Measurements from ENCODE around the gene MRPL49. TPM values are rescaled to one million over a fixed set of nuclear protein-coding genes. Genes with fewer than 3 reads are reported as not detected.
A peak's percentile ranks its signal among the peaks of the same experiment; 100 is the strongest.

The MRPL49 gene
- total RNA-seq, 2 donors from 2014 or later, result 61.7 to 87.7 TPM

GRCh38 chr11:65090628-65091027 is 31.5 kb upstream of the MRPL49 start:
- Mint-ChIP-seq H3K9me3 (no peaks in the 10 kb centered on the region), H3K27ac (no peak overlapping the region), H3K4me1 (peaks cover 9% of the 10 kb centered on the region), H3K4me3 (no peak overlapping the region), H3K27me3 (no peaks in the 10 kb centered on the region), H3K36me3 (ENCODE audit: low read depth) (peaks cover 34% of the 10 kb centered on the region)
- ATAC-seq (replicated peaks), result no peak

DNA sequence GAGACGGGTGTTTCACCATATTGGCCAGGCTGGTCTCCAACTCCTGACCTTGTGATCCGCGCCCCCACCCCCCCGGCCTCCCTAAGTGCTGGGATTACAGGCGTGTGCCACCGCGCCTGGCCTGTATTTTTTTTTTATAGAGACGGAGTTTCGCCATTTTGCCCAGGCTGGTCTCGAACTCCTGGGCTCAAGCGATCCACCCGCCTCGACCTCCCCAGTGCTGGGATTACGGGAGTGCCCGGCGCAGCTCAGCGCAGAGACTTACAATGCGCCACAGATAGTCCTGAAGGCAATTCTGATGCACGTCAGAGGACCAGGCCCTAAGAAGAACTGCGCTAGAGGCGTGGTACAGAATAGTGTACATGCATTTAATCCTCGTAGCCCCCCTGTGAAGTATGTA is 26.7 kb upstream of the MRPL49 start:
- Mint-ChIP-seq H3K27me3 (no peaks in the 10 kb centered on the region), H3K27ac (peak overlapping the region; percentile 88), H3K36me3 (ENCODE audit: low read depth) (peaks cover 21% of the 10 kb centered on the region), H3K4me3 (peak overlapping the region; percentile 84), H3K4me1 (peaks cover 13% of the 10 kb centered on the region), H3K9me3 (no peaks in the 10 kb centered on the region)
- ATAC-seq (replicated peaks), result no peak

DNA sequence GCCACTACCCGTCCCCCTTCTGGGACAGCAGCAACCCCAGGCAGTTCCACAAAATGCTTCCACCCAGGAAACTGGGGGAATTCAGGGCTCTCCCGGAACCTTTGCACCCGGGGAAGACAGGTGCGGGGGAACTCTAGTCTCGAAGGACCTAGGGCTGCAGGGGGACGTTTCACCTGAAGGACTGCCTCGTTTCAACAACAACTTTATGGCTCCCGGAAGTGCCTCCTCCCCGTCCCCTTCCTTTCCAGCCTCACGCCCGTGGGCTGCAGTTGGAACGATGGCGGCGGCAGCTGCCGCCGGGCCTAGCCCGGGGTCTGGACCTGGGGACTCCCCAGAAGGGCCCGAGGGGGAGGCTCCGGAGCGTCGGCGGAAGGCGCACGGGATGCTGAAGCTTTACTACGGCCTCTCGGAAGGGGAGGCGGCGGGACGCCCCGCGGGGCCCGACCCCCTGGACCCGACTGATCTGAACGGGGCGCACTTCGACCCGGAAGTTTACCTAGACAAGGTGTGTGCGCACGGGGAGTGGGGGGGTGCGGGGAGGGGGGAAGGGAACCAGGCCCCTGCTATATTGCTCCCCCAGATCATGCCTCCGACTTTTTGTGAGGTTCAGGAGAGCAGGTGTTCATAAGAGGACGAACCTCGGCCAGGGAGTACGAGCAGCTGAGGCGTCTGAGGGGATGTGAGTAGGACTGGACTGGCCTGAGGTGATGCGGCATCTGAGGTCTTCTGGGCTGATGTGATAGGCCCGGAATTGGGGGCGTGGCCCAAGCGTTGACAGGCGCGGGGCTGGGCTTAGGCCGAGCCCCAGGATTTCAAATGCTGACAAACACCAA is 25.9 kb upstream of the MRPL49 start, which contains the start of gene VPS51:
VPS51 (plus strand) TSS at position 241 of the 833 bp plus-strand sequence; CDS start at position 278, 37 bp downstream.
- Mint-ChIP-seq H3K27me3 (no peaks in the 10 kb centered on the region), H3K36me3 (ENCODE audit: low read depth) (peaks cover 25% of the 10 kb centered on the region), H3K4me1 (peaks cover 13% of the 10 kb centered on the region), H3K9me3 (no peaks in the 10 kb centered on the region), H3K27ac (peak within 1 kb of the TSS; percentile 88), H3K4me3 (peak within 1 kb of the TSS; percentile 84)
- peak; percentile 100 for ATAC-seq (replicated peaks)

- H3K27ac Mint-ChIP-seq, result peak overlapping the region; percentile 88
Observed at GRCh38 chr11:65096926-65097325, 25.2 kb upstream of the MRPL49 start.

DNA sequence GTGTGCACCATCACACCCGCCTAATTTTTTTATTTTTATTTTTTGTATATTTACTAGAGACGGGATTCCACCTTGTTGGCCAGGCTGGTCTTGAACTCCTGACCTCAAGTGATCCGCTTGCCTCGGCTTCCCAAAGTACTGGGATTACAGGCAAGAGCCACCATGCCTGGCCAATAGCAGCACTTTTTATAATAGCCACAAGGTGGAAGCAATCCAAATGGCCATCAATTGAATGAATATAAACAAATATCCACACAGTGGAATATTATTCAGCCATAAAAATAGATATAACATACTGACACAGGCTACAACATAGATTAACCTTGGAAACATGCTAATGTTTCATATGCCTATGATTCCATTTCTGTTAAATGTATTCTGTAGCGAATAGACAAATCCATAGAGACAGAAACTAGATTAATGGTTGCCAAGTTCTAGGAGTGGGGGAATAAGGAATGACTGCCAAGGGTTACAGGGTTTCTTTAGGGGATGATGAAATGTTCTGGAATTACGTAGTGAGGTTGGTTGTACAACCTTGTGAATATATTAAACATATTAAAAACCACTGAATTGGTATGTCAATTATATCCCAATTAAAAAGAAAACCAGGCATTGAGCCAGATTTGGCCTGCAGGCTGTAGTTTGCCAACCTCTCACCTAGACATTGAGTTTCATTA is 21.3 kb upstream of the MRPL49 start:
- Mint-ChIP-seq H3K4me3 (no peak overlapping the region), H3K9me3 (no peaks in the 10 kb centered on the region), H3K27ac (no peak overlapping the region), H3K27me3 (no peaks in the 10 kb centered on the region), H3K36me3 (ENCODE audit: low read depth) (peaks cover 55% of the 10 kb centered on the region), H3K4me1 (peaks cover 11% of the 10 kb centered on the region)
- no peak for ATAC-seq (replicated peaks)

More at GRCh38 chr11:65096926-65097325, 25.2 kb upstream of the MRPL49 start:
- H3K9me3 Mint-ChIP-seq, result no peaks in the 10 kb centered on the region
- no peaks in the 10 kb centered on the region for H3K27me3 Mint-ChIP-seq
- peak overlapping the region; percentile 84 for H3K4me3 Mint-ChIP-seq
- peak; percentile 0 for ATAC-seq (replicated peaks)
- H3K4me1 Mint-ChIP-seq, result peaks cover 13% of the 10 kb centered on the region
- H3K36me3 Mint-ChIP-seq (ENCODE audit: low read depth), result peaks cover 25% of the 10 kb centered on the region

DNA sequence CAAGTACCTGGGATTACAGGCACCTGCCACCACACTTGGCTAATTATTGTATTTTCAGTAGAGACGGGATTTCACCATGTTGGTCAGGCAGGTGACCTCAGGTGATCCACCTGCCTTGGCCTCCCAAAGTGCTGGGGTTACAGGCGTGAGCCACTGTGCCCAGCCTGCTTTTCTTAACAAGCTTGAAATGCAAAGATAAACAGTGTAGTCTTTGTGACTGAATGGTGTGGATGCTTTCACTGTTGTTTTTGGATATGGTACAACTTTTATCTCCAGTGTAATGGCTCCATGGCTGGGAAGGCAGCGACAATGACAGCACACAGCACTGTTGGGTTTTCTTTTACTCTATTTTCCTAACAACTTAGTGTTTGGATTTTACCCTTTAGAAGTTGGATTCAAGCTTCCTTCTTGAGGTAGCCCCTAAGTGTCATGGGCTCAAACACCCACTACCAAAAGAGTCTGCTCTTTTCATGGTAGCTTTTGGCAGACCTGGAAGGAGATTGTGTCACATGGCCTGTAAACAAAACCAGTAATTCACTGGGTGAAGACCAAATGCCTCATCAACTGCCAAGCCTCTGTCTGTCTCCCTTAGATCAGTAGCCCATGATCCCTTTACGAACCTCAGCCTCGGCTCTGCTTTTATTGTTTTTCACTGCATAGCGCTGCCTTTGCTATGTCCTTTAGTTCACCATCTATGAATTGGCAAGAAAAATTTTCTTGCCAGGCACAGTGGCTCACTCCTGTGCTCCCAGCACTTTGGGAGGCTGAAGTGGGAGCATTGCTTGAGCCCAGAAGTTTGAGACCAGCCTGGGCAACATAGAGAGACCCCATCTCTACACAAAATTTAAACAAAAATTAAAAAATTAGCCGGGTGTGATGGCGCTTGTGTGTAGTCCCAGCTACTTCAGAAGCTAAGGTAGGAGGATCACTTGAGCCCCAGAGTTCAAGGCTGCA is 19.7 kb upstream of the MRPL49 start:
- ATAC-seq (replicated peaks), result no peak
- H3K4me3 Mint-ChIP-seq, result no peak overlapping the region
- H3K27me3 Mint-ChIP-seq, result no peaks in the 10 kb centered on the region

GRCh38 chr11:65103476-65103875 is 18.6 kb upstream of the MRPL49 start:
- peaks cover 9% of the 10 kb centered on the region for H3K4me1 Mint-ChIP-seq
- H3K4me3 Mint-ChIP-seq, result no peak overlapping the region
- H3K27ac Mint-ChIP-seq, result peak overlapping the region; percentile 78
- H3K27me3 Mint-ChIP-seq, result no peaks in the 10 kb centered on the region
- ATAC-seq (replicated peaks), result no peak
- H3K36me3 Mint-ChIP-seq (ENCODE audit: low read depth), result peaks cover 53% of the 10 kb centered on the region
- no peaks in the 10 kb centered on the region for H3K9me3 Mint-ChIP-seq

More for the DNA sequence above, 19.7 kb upstream of the MRPL49 start:
- Mint-ChIP-seq H3K9me3 (no peaks in the 10 kb centered on the region), H3K4me1 (peaks cover 13% of the 10 kb centered on the region), H3K27ac (no peak overlapping the region), H3K36me3 (ENCODE audit: low read depth) (peaks cover 63% of the 10 kb centered on the region)

- Mint-ChIP-seq H3K4me1 (peaks cover 4% of the 10 kb centered on the region), H3K36me3 (ENCODE audit: low read depth) (peaks cover 44% of the 10 kb centered on the region), H3K4me3 (no peak overlapping the region), H3K27me3 (no peaks in the 10 kb centered on the region), H3K9me3 (no peaks in the 10 kb centered on the region), H3K27ac (peak overlapping the region; percentile 78)
- ATAC-seq (replicated peaks), result no peak
Observed at GRCh38 chr11:65104628-65105027, 17.5 kb upstream of the MRPL49 start.

DNA sequence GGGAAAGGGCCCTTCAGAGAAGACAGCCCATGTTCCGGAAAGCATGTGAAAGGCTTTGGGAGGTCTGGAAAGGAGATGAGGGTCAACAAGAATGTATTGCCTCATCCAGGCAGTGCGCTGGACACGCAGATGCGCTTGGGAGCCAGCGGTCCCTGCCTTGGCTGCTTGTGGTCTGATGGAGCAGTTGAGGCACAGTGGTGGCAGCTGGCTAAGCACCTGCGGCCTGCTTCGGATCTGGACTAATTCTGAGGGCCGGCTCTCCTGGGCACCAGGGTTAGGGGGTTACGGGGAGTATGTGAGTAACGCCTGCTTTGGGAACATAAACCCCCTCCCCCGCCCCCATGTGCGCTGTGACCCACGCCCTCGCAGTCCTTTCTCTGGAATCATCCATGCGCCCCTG is 15.0 kb upstream of the MRPL49 start:
- peaks cover 43% of the 10 kb centered on the region for H3K36me3 Mint-ChIP-seq (ENCODE audit: low read depth)
- H3K27me3 Mint-ChIP-seq, result no peaks in the 10 kb centered on the region
- no peak for ATAC-seq (replicated peaks)
- no peak overlapping the region for H3K4me3 Mint-ChIP-seq
- peaks cover 4% of the 10 kb centered on the region for H3K4me1 Mint-ChIP-seq
- H3K9me3 Mint-ChIP-seq, result no peaks in the 10 kb centered on the region
- H3K27ac Mint-ChIP-seq, result no peak overlapping the region

DNA sequence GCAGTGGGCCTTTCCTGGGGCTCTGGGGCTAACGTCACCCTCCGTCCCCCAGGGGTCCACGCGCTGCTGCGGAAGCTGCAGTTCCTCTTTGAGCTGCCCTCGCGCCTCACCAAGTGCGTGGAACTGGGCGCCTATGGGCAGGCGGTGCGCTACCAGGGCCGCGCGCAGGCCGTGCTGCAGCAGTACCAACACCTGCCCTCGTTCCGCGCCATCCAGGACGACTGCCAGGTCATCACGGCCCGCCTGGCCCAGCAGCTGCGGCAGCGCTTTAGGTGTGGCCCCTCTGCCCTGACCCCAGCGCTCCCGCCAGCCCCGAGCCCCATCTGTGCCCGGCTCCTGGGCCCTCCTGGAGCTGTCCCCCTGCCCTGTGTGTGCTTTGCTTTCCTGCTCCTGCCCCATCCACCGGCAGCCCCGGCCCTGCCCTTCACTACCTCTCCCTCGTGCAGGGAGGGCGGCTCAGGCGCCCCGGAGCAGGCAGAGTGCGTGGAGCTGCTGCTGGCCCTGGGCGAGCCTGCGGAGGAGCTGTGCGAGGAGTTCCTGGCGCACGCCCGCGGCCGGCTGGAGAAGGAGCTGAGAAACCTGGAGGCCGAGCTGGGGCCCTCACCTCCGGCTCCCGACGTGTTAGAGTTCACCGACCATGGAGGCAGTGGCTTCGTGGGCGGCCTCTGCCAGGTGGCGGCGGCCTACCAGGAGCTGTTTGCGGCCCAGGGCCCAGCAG is 14.2 kb upstream of the MRPL49 start:
- H3K9me3 Mint-ChIP-seq, result no peaks in the 10 kb centered on the region
- H3K4me1 Mint-ChIP-seq, result peaks cover 4% of the 10 kb centered on the region
- no peak overlapping the region for H3K27ac Mint-ChIP-seq
- H3K27me3 Mint-ChIP-seq, result no peaks in the 10 kb centered on the region
- H3K4me3 Mint-ChIP-seq, result no peak overlapping the region
- no peak for ATAC-seq (replicated peaks)
- H3K36me3 Mint-ChIP-seq (ENCODE audit: low read depth), result peaks cover 42% of the 10 kb centered on the region

DNA sequence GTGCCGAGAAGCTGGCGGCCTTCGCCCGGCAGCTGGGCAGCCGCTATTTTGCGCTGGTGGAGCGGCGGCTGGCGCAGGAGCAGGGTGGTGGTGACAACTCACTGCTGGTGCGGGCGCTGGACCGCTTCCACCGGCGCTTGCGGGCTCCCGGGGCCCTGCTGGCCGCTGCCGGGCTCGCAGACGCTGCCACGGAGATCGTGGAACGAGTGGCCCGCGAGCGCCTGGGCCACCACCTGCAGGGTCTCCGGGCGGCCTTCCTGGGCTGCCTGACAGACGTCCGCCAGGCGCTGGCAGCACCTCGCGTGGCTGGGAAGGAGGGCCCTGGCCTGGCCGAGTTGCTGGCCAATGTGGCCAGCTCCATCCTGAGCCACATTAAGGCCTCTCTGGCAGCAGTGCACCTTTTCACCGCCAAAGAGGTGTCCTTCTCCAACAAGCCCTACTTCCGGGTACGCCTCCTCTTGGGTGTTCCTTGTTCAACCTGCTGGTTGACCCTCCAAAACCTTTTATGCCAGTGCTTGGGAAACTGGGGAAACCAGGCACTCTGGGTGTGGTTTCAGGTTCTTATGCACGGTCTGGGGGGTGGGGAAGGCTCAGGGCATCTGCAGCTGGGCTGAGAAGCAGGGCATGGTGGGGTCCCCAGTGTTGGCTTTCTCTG is 13.5 kb upstream of the MRPL49 start:
- Mint-ChIP-seq H3K27me3 (no peaks in the 10 kb centered on the region), H3K36me3 (ENCODE audit: low read depth) (peaks cover 35% of the 10 kb centered on the region), H3K9me3 (no peaks in the 10 kb centered on the region), H3K4me3 (no peak overlapping the region), H3K4me1 (peaks cover 8% of the 10 kb centered on the region), H3K27ac (no peak overlapping the region)
- ATAC-seq (replicated peaks), result no peak

- Mint-ChIP-seq H3K27ac (peak overlapping the region; percentile 38), H3K9me3 (no peaks in the 10 kb centered on the region), H3K4me3 (no peak overlapping the region), H3K27me3 (no peaks in the 10 kb centered on the region), H3K36me3 (ENCODE audit: low read depth) (peaks cover 27% of the 10 kb centered on the region), H3K4me1 (peaks cover 8% of the 10 kb centered on the region)
- no peak for ATAC-seq (replicated peaks)
Observed at GRCh38 chr11:65109231-65110198, 12.6 kb upstream of the MRPL49 start.
